Caco-2 (cell line): Measurements from ENCODE around the gene CERS6. TPM values are rescaled to one million over a fixed set of nuclear protein-coding genes. Genes with fewer than 3 reads are reported as not detected.

Experiments
- BruUV-seq: library from RNA; stranded (reverse); fragments of 400-500 nt; replicated peaks from 2 replicates; lab custom pipeline; 2021; lab: Mats Ljungman, UMichigan
- CTCF ChIA-PET: fragments of 300-600 bp; sonication (Branson Sonifier 250); formaldehyde crosslinking; loops from one replicate; lab custom pipeline; 2022; ENCODE audit warnings: antibody characterized with exemption; lab: Charles Lee
- POLR2A ChIA-PET: fragments of 300-600 bp; sonication (Branson Sonifier 250); formaldehyde crosslinking; loops from one replicate; lab custom pipeline; 2022; ENCODE audit warnings: antibody characterized with exemption; lab: Charles Lee
- DNase-seq, 2 experiments: peaks; one replicate each; pipeline versions ENCODE4 v3.0.0 to v3.0.0-alpha.2; 2020 to 2022
- H3K27me3 ChIP-seq: replicated peaks from 2 replicates; pipeline ENCODE4 v1.6.0; 2011; ENCODE audit warnings: low read length; ENCODE audit not compliant: control insufficient read depth, insufficient read depth
- H3K36me3 ChIP-seq: 2 replicates; pipeline ENCODE4 v1.5.1; 2011; ENCODE audit warnings: low read length; ENCODE audit not compliant: control insufficient read depth, insufficient read depth
- H3K4me1 ChIP-seq: fragments of 250-450 bp; sonication (Bioruptor Pico); 2 replicates; pipeline ENCODE4 v1.5.1; 2020; ENCODE audit warnings: mild to moderate bottlenecking
- H3K4me3 ChIP-seq: 2 replicates; pipeline ENCODE4 v1.5.1; 2011; ENCODE audit warnings: low read depth, mild to moderate bottlenecking, control low read depth, low read length
- H3K9me3 ChIP-seq: fragments of 250-450 bp; sonication (Bioruptor Pico); 2 replicates; pipeline ENCODE4 v1.5.1; 2020; ENCODE audit warnings: mild to moderate bottlenecking, moderate library complexity
- H3K27ac Mint-ChIP-seq: one replicate; pipeline ENCODE4 v1.8.0; 2022; ENCODE audit warnings: mixed read lengths; ENCODE audit not compliant: unreplicated experiment
- H3K27me3 Mint-ChIP-seq: one replicate; pipeline ENCODE4 v1.8.0; 2022; ENCODE audit warnings: mixed read lengths; ENCODE audit not compliant: insufficient read depth, unreplicated experiment
- H3K36me3 Mint-ChIP-seq: one replicate; pipeline ENCODE4 v1.8.0; 2022; ENCODE audit warnings: mild to moderate bottlenecking, mixed read lengths; ENCODE audit not compliant: insufficient read depth, unreplicated experiment
- H3K4me1 Mint-ChIP-seq: one replicate; pipeline ENCODE4 v1.8.0; 2022; ENCODE audit warnings: low read depth, mixed read lengths; ENCODE audit not compliant: unreplicated experiment
- H3K4me3 Mint-ChIP-seq: one replicate; pipeline ENCODE4 v1.8.0; 2022; ENCODE audit warnings: mild to moderate bottlenecking, moderate library complexity, mixed read lengths; ENCODE audit not compliant: unreplicated experiment
- H3K9me3 Mint-ChIP-seq: one replicate; pipeline ENCODE4 v1.8.0; 2022; ENCODE audit warnings: mixed read lengths; ENCODE audit not compliant: unreplicated experiment
- intact Hi-C: fragments of 100-400 bp; cut with micrococcal nuclease; formaldehyde crosslinking; loops from one replicate; pipeline ENCODE4 v1.10.0; 2022; ENCODE audit not compliant: unreplicated experiment
- total RNA-seq: library from RNA; stranded (reverse); gene quantifications from 2 replicates; pipeline ENCODE4 v1.2.3, GENCODE V29; 2022
- TF ChIP-seq, protein P1 (sequence below), 2 experiments: fragments of 200-600 bp in 1 of 2; IDR thresholded peaks; 1 replicate in 1 of 2; 2 replicates in 1 of 2; pipeline versions ENCODE4 v1.5.1 to v1.8.0; 2011 to 2022; ENCODE audit warnings: antibody characterized with exemption in 1 of 2, control low read depth in 1 of 2, inconsistent platforms in 1 of 2, low read depth in 1 of 2, low read length in 1 of 2, mild to moderate bottlenecking in 1 of 2, moderate library complexity in 1 of 2; ENCODE audit not compliant: insufficient read depth in 1 of 2, severe bottlenecking in 1 of 2, unreplicated experiment in 1 of 2

CERS6 gene
- total RNA-seq, 1 experiment from 2014 or later, result 32.7 TPM

DNA sequence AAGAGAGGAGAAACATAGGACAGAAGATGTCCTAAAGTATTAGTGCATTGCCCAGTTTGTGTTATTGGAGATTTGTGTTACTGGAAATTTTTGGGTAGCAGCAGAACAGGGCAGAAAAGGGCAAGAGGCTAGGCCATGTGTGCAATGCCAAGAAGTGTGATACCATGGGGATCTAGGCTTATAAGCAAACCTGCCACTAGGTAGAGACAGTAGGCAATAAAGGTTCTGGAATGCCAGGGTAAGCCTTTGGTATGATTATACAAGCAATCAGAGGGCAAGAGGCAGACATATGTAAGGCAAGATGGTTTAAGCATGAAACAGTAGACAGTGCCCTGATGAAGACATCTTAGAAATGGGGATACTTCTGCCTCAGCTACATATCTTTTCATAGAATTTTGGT, 12.3 kb upstream of the CERS6 start:
- H3K36me3 Mint-ChIP-seq, result no peaks in the 10 kb centered on the region
- H3K4me3 ChIP-seq, result no peak overlapping the region
- ChIA-PET POLR2A (no interaction called here), CTCF (no interaction called here)
- BruUV-seq, result no TSS peak
- TF ChIP-seq, protein P1, sequence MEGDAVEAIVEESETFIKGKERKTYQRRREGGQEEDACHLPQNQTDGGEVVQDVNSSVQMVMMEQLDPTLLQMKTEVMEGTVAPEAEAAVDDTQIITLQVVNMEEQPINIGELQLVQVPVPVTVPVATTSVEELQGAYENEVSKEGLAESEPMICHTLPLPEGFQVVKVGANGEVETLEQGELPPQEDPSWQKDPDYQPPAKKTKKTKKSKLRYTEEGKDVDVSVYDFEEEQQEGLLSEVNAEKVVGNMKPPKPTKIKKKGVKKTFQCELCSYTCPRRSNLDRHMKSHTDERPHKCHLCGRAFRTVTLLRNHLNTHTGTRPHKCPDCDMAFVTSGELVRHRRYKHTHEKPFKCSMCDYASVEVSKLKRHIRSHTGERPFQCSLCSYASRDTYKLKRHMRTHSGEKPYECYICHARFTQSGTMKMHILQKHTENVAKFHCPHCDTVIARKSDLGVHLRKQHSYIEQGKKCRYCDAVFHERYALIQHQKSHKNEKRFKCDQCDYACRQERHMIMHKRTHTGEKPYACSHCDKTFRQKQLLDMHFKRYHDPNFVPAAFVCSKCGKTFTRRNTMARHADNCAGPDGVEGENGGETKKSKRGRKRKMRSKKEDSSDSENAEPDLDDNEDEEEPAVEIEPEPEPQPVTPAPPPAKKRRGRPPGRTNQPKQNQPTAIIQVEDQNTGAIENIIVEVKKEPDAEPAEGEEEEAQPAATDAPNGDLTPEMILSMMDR (IDR thresholded peaks at IDR 0.05; ENCODE audit: insufficient read depth in 1 of 2, low read depth in 1 of 2, low read length in 1 of 2, severe bottlenecking in 1 of 2, unreplicated experiment in 1 of 2), result no peak
- no peaks in the 10 kb centered on the region for H3K36me3 ChIP-seq
- no peaks in the 10 kb centered on the region for H3K4me1 ChIP-seq
- intact Hi-C loops, result no loop called here
- no peaks in the 10 kb centered on the region for H3K4me1 Mint-ChIP-seq
- no peak overlapping the region for H3K4me3 Mint-ChIP-seq
- H3K9me3 Mint-ChIP-seq, result peaks cover 28% of the 10 kb centered on the region
- no peak for DNase-seq
- H3K27ac Mint-ChIP-seq, result no peak overlapping the region
- no peaks in the 10 kb centered on the region for H3K27me3 Mint-ChIP-seq
- peaks cover 16% of the 10 kb centered on the region; the same call in 1 of the 2 replicates for H3K9me3 ChIP-seq
- no peaks in the 10 kb centered on the region for H3K27me3 ChIP-seq

DNA sequence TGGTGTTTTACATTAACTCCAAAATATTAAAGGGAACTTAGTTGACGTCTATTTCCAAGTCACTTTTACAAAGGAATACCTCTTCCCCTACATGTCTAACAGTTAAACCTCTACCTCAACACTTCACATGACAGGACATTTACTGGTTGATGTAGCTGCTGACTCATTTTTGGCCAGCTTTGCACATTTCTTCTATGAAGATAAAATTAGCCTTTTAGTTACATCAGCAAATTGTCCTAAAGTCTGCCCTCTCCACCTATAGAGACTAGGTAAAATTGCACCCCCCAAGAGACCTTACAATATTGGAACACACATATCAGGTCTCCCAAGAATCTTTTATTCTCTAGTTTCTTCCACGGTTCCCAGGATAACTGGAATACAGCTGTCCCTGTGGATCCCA, 10.1 kb upstream of the CERS6 start:
- Histone ChIP-seq H3K9me3 (peaks cover 16% of the 10 kb centered on the region; the same call in 1 of the 2 replicates), H3K4me1 (no peaks in the 10 kb centered on the region), H3K27me3 (no peaks in the 10 kb centered on the region), H3K36me3 (no peaks in the 10 kb centered on the region), H3K4me3 (no peak overlapping the region)
- ChIA-PET CTCF (no interaction called here), POLR2A (no interaction called here)
- TF ChIP-seq, protein P1 (IDR thresholded peaks at IDR 0.05; ENCODE audit: insufficient read depth in 1 of 2, low read depth in 1 of 2, low read length in 1 of 2, severe bottlenecking in 1 of 2, unreplicated experiment in 1 of 2), result no peak
- Mint-ChIP-seq H3K4me1 (no peaks in the 10 kb centered on the region), H3K9me3 (peaks cover 28% of the 10 kb centered on the region), H3K27me3 (no peaks in the 10 kb centered on the region), H3K4me3 (no peak overlapping the region), H3K36me3 (no peaks in the 10 kb centered on the region), H3K27ac (no peak overlapping the region)
- no TSS peak for BruUV-seq
- intact Hi-C loops, result no loop called here
- DNase-seq, result no peak

DNA sequence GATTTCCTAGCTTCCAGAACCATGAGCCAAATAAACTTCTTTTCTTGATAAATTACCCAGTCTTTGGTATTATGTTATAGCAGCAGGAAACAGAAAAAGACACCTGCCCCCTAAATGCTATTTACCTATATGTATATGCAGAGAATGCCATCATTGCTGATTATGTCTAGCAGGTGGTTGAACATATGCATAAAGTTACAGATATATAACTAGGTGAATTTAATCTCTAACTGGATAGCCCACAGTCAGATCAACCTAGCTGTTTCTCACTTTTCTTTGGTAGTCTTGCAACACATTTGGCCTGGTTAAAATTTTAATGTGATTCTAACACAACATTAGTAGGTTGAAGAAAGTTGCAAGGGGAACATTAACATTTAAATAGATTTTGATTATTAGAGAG, 7.1 kb upstream of the CERS6 start:
- H3K4me1 Mint-ChIP-seq, result no peaks in the 10 kb centered on the region
- ChIA-PET CTCF (no interaction called here), POLR2A (no interaction called here)
- no peaks in the 10 kb centered on the region for H3K4me1 ChIP-seq
- no peaks in the 10 kb centered on the region for H3K36me3 Mint-ChIP-seq
- H3K27me3 Mint-ChIP-seq, result no peaks in the 10 kb centered on the region
- H3K4me3 Mint-ChIP-seq, result no peak overlapping the region
- peaks cover 26% of the 10 kb centered on the region for H3K9me3 Mint-ChIP-seq
- no peaks in the 10 kb centered on the region for H3K27me3 ChIP-seq
- H3K27ac Mint-ChIP-seq, result no peak overlapping the region
- no peaks in the 10 kb centered on the region for H3K36me3 ChIP-seq
- TF ChIP-seq, protein P1 (IDR thresholded peaks at IDR 0.05; ENCODE audit: insufficient read depth in 1 of 2, low read depth in 1 of 2, low read length in 1 of 2, severe bottlenecking in 1 of 2, unreplicated experiment in 1 of 2), result no peak
- DNase-seq, result no peak
- no peak overlapping the region for H3K4me3 ChIP-seq
- peaks cover 20% of the 10 kb centered on the region for H3K9me3 ChIP-seq
- intact Hi-C loops, result no loop called here
- no TSS peak for BruUV-seq
